ENCODE data around the gene RAD9B. TPM values are rescaled to one million over a fixed set of nuclear protein-coding genes. Genes with fewer than 3 reads are reported as not detected.

RAD9B gene
- total and polyA plus RNA-seq, 2 of the 4 experiments (the other 2 are of a cell fraction), result 0.09 to 0.18 TPM

DNA sequence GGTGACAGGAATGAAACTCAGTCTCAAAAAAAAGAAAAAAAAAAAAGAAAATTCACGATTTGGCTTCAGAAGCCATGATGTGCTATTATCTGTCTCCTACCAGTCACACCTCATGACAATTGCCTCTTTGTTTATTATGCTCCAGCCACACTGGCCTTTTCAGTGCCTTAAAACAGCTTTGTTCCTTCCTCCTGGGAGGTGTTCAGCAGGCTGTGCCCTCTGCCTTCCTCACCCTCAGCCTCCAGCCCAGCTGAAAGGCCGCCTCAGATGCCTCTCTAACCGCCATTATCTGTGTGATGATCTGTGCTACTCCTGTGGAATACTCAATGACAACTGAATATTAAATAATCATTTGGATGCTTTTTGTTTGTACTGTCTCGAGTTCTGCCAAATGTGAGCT lies 43.4 kb upstream of the RAD9B start:
- Histone ChIP-seq H3K36me3 (ENCODE audit: control insufficient read depth, insufficient read depth, low read length) (peaks cover 18% of the 10 kb centered on the region), H3K4ac (ENCODE audit: low read depth, low read length) (no peak overlapping the region), H2AK5ac (ENCODE audit: low read depth, low read length) (no peak overlapping the region), H3K4me1 (ENCODE audit: control insufficient read depth, insufficient read depth, low read length) (no peaks in the 10 kb centered on the region), H4K8ac (ENCODE audit: low read depth in 2 of 2, low read length in 2 of 2) (no peak overlapping the region), H3K14ac (replicated peaks; ENCODE audit: low read depth, low read length) (no peak overlapping the region), H3K4me2 (ENCODE audit: low read depth, low read length) (no peak overlapping the region), H3K27me3 (ENCODE audit: control insufficient read depth, insufficient read depth, low read length) (no peaks in the 10 kb centered on the region), H4K5ac (ENCODE audit: low read depth, low read length) (no peak overlapping the region), H3K9me1 (ENCODE audit: insufficient read depth, low read length) (no peaks in the 10 kb centered on the region), H3K23ac (ENCODE audit: low read depth, low read length) (no peak overlapping the region), H3K27ac (ENCODE audit: insufficient read depth, low read length) (no peak overlapping the region), H2BK5ac (ENCODE audit: low read depth, low read length, poor library complexity, severe bottlenecking) (no peak overlapping the region), H3K4me3 (ENCODE audit: insufficient read depth, low read depth, low read length) (no peak overlapping the region), H2BK20ac (ENCODE audit: low read depth, low read length) (no peak overlapping the region), H3K18ac (ENCODE audit: low read depth, low read length) (no peak overlapping the region), H3K9me3 (ENCODE audit: control insufficient read depth, insufficient read depth, low read length) (no peaks in the 10 kb centered on the region), H3K56ac (ENCODE audit: extremely low read depth, insufficient read depth, low read length) (no peak overlapping the region), H2BK15ac (ENCODE audit: low read depth, low read length) (no peak overlapping the region), H2AK9ac (replicated peaks; ENCODE audit: low read depth, low read length, poor library complexity) (no peak overlapping the region), H4K20me1 (ENCODE audit: insufficient read depth, low read length) (no peaks in the 10 kb centered on the region), H2AFZ (replicated peaks; ENCODE audit: low read length, poor library complexity) (no peak overlapping the region), H4K91ac (ENCODE audit: insufficient read depth, low read depth, low read length) (no peak overlapping the region), H3K9ac (ENCODE audit: low read depth, low read length) (no peak overlapping the region), H3K79me1 (ENCODE audit: low read depth in 1 of 2, low read length in 2 of 2) (peaks cover 0 to 13% of the 10 kb centered on the region in 2 experiments; a peak in 1 of 4 replicates), H2BK120ac (ENCODE audit: low read depth, low read length) (no peak overlapping the region)
- intact Hi-C loops (cut with micrococcal nuclease), result loop anchor here (10.0 kb wide), 1 partner anchor 266 kb away; no protein-coding TSS in a partner anchor
- DNase-seq (no peak), ATAC-seq (ENCODE audit: low read depth) (no peak)
- CTCF ChIA-PET, result interaction anchor here (0.6 kb wide), 1 partner anchor 102 kb away, joined by 3 read pairs; no protein-coding TSS in a partner anchor
- no CpG with 5 or more reads among the region's 4 CpGs for WGBS, 2 experiments (ENCODE audit: extremely low coverage in 2 of 2, insufficient read length in 1 of 2)
- BruUV-seq (replicated peaks), result no TSS peak
- POLR2A ChIA-PET (ENCODE audit: unreplicated experiment), result no interaction called here
- dilution Hi-C loops (cut with HindIII; ENCODE audit: low sequenced_read_pairs, unreplicated experiment), result no loop called here
- TF ChIP-seq SMC3 (IDR thresholded peaks at IDR 0.05; ENCODE audit: low read depth, low read length), result no peak
- TF ChIP-seq RCOR1 (IDR thresholded peaks at IDR 0.05; ENCODE audit: insufficient replicate concordance, low read length), result no peak
- TF ChIP-seq, protein P1, sequence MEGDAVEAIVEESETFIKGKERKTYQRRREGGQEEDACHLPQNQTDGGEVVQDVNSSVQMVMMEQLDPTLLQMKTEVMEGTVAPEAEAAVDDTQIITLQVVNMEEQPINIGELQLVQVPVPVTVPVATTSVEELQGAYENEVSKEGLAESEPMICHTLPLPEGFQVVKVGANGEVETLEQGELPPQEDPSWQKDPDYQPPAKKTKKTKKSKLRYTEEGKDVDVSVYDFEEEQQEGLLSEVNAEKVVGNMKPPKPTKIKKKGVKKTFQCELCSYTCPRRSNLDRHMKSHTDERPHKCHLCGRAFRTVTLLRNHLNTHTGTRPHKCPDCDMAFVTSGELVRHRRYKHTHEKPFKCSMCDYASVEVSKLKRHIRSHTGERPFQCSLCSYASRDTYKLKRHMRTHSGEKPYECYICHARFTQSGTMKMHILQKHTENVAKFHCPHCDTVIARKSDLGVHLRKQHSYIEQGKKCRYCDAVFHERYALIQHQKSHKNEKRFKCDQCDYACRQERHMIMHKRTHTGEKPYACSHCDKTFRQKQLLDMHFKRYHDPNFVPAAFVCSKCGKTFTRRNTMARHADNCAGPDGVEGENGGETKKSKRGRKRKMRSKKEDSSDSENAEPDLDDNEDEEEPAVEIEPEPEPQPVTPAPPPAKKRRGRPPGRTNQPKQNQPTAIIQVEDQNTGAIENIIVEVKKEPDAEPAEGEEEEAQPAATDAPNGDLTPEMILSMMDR (conservative IDR thresholded peaks at IDR 0.05; ENCODE audit: low read depth, low read length), result no peak
- TF ChIP-seq CEBPB (IDR thresholded peaks at IDR 0.05; ENCODE audit: low read depth, low read length), result no peak
- no peak for TF ChIP-seq BHLHE40 (IDR thresholded peaks at IDR 0.05; ENCODE audit: low read depth, low read length)
- no peak for TF ChIP-seq RFX5 (IDR thresholded peaks at IDR 0.05; ENCODE audit: low read depth, low read length)
- TF ChIP-seq, protein P2, sequence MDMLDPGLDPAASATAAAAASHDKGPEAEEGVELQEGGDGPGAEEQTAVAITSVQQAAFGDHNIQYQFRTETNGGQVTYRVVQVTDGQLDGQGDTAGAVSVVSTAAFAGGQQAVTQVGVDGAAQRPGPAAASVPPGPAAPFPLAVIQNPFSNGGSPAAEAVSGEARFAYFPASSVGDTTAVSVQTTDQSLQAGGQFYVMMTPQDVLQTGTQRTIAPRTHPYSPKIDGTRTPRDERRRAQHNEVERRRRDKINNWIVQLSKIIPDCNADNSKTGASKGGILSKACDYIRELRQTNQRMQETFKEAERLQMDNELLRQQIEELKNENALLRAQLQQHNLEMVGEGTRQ (IDR thresholded peaks at IDR 0.05; ENCODE audit: low read depth, low read length), result no peak
- in situ Hi-C loops (cut with MboI; ENCODE audit: low sequenced_read_pairs), result loop anchor here (5.0 to 10.0 kb wide), 2 partner anchors 144 to 436 kb away; no protein-coding TSS in a partner anchor

All from IMR-90 (cell line).